Renal cortex interstitium (tissue), 11 donors: Measurements from ENCODE around the gene HRK. TPM values are rescaled to one million over a fixed set of nuclear protein-coding genes. Genes with fewer than 3 reads are reported as not detected.

ENCODE experiments used
- DNase-seq, 11 donors: peaks; one replicate each; pipeline ENCODE4 v3.0.0-alpha.2; 2013; ENCODE audit warnings: low read depth in 9 of 11, low spot score in 4 of 11; ENCODE audit errors: extremely low read depth in 1 of 11
- polyA plus RNA-seq, 3 donors: library from polyadenylated mRNA; unstranded; fragments of 120-200 nt; gene quantifications; one replicate each; pipeline ENCODE4 v1.2.1, GENCODE V29; 2013; ENCODE audit not compliant: insufficient read length in 3 of 3

HRK gene
- polyA plus RNA-seq, 3 donors, result 0.48 to 0.74 (median 0.65) TPM

DNA sequence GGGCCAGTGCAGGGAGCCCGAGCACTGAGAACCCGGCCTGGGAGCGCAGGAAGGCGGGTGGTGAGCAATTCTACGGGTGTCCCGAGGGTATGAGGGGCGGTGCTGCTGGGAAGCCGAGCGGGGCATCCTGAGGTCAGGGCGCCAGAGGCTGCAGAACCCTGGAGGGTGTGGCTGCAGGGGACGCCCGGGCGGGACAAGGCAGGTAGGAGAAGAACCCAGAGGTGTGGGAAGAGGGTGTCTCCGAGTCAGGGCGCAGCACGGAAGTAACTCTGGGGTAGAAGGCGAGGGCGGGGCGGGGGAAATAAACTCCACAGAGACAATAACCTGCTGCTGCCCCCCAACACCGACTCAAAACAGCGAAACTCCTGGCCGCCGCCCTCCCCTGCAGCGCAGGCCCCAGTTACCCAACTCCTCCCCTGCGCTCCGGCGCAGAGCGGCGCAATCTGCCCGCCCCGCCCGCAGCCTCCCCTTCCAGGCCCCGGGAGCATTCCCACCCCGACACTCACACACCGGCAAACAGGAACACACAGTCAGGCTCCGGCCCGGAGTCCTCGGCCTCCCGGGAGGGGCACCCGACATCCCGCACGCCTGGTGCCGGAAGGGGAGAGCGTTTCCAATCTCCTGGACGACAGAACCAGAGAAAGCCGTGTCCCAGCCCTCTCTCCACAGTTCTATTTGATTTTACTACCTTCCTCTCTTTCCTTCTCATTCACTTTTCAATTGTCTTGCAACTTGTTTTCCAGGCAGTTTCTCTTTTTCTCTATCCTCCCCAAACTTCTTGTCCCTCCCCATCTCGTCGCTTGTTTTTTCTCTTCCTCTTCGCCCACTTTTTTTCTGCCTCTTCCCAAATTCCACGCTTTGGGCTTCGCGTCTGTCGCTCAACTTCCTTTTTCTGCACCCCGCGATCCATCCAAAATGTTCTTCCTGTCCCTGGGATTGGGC, 2.4 kb downstream of the HRK start:
- no peak for DNase-seq

DNA sequence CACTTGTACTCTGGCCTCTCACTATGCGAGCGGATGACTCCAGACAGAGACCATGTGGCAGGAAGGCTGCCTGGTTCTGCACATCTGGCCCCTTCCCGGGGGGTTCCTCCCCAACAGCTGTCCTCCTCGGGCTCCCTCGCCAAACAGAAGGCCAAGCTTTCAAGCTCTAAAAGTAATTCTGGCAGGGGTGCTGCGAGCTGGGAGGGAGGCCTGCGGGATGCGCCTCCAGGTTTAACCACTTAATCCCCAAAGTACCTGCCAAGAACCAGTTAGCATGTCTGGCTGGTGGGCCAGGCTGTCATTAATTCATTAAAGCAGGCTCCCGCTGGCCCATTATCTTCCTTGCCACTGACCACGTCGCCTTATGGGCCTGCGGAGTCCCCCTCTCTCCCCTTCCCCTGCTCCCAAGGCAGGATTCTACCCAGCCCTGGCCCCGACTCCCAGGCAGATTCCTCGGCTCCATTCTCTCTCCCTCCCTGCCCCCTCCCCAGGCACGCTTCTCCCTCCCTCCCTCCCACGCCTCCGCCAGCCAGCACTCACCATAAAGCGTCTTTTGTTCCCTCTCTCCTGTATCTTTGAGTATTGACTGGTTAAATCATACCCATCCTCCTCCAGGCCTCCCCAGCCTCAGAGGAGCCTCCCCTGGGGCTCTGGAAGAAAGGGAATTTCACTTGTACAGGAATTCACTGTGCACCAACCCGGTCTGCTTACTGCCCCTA, 4.9 kb downstream of the HRK start:
- DNase-seq, result no peak

DNA sequence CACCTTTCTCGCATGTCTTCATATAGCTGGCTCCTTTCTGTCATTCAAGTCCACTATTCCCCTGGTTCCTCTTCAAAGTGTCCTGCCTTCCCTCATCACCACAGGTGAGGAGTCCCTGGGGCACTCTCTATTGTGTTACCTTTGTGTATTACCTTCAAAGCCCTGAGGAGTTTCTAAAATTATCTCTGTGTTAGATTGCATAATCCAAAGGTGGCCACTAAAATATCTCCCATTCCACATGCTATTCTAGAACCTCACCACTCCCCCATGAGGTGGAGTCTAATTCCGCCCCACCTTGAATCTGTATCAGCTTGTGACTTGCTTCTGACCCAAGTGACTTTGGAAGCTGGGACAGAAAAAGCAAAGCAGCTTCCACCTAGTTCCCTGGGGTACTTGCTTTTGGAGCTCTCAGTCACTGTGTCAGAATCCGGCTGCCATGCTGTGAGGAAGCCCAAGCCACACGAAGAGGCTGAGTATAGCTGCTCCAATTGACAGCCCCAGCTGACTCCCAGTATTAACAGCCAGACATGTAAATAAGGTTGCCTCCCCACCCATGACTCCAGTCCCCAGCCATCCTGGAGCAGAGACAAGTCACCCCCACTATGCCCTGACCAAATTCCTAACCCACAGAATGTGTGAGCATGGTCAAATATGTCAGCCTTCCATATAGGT, 6.8 kb downstream of the HRK start:
- no peak for DNase-seq

DNA sequence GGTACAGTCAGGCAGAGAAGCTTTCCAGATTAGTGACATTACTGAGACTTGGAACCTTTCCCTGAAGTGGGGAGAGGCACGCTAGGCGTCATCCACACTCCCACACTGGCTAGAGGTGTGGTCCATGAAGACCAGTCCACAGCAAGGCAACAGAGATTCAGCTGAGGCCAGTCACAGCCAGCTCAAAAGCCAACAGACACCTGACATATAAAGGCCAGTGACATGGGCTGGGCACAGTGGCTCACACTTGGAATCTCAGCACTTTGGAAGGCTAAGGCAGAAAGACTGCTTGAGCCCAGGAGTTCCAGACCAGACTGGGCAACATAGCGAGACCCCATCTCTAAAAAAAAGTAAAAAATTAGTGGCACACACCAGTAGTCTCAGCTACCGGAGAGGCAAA, 10.9 kb downstream of the HRK start:
- no peak for DNase-seq

DNA sequence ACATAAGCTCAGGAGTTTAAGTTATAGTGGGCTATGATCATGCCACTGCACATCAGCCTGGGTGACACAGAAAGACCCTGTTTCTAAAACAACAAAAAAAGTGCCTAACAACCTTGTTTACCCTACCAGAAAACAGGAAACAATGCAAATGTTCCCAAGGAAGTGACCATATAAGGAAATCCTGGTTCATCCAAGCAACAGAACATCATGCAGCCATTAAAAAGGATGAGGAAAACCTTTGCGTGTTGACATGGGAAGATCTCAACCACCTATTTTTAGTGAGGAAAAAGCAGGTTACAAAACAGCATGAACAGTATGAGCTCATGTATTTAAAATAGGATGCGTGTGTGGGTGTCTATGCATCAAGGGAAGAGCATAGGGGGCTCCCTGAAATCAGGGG, 13.7 kb downstream of the HRK start:
- DNase-seq, result no peak

DNA sequence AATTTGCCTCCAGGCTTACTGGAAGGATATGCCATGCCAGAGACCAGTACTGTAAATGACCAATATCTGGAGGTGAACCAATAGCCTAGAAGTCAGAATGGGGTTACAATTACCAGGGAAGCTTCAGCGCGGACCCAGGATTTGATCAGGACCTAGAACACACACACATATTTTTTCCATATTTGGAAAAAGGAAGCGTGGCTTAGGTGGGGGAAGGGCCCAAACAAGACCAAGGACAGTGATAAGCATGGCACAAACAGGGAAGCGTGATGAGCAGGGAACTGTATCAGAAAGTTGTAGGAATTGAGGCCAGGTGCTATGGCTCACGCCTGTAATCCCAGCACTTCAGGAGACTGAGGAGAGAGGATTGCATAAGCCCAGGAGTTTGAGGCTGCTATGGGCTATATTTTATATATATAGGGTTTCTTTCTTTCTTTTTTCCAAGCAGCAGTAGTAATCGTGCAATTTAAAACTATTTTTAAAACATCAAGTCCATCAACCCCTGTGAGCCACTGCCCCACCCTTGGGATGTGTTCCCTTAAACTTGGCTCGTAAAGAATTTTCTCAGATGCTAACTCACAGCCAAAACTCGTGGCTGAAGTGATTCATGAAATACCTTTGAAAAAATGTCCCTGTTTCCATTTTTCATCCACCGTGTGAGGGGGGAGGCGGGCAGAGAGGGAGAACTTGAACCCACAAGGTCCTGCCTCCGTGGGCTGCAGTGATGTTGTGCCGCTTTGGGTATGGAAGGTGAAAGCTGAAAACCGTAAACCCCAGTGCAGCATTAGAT, 16.7 kb downstream of the HRK start:
- DNase-seq, result no peak

DNA sequence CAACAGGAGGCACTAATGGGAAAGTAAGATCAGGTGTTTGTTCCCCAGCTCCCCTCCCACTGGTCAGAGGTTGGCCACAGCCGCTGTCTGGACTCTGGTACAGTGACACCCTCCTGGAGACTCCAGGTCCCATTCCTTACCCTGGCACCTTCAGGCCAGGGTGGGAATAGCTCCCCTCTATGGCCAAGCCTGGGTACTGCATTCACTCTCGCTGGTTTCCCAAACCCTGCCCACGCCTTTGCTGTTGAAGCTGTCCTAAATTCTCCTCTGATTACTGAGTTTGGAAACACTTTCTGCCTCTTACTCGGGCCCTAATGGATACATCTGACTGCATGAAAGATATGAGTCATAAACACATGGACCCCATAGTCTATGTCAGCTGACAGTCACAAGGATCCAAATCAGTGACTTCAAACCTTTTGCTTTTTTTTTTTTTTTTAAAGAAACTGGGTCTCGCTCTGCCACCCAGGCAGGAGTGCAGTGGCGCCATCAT, 17.9 kb downstream of the HRK start:
- DNase-seq, result no peak

DNA sequence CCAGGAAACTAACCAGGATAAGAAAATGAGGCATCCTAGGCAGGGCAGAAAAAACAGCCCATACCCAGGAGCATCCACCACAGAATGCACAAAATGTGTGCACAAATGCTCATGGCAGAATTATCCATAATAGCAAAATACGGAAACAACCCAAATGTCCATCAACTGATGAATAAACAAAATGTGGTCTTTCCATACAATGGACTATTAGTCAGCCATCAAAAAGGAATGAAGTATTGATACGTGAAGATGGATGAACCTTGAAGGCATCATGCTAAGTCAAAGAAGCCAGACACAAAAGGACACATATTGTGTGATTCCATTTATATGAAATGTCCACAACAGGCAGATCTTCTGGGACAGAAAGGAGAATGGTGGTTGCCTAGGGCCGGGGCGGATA, 19.1 kb downstream of the HRK start:
- DNase-seq, result no peak

DNA sequence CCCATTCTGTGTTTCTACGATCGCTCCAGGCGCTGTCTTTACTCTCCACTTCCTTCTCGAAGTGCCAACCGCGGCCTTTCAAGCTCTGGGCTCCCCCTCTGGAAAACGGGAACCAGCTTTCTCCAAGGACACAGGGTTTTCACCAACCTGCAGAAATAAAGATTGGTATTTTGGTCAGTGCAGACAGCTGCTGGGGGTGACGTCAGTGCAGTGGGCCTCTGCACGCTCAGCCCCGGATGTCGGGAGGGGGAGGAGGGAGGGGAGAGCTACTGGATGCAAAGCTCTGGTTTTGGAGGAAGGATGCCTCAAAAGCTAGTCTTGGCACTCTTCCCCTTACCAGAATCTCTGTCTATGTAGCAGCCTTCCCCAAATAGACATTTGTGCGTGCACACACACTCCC, 19.9 kb downstream of the HRK start:
- no peak for DNase-seq

DNA sequence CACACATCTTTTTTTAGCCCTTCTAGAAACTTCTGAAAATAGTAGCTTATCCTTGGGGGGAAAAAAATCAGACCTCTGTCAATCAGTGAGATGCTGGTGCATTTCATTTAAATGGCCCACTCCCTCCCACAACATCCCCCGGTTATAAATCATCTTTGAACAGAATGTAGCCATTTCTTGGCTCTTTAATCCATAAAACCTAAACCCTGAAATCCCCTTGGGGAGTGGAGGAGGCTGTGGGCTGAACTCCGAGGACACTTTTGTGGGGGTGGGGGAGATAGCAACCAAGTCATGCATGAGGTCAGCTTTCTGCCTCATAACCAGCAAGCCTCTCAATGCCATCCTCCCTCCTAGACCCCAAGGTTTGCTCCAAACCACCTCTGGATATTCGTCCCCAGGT, 21.0 kb downstream of the HRK start:
- DNase-seq, result no peak

DNA sequence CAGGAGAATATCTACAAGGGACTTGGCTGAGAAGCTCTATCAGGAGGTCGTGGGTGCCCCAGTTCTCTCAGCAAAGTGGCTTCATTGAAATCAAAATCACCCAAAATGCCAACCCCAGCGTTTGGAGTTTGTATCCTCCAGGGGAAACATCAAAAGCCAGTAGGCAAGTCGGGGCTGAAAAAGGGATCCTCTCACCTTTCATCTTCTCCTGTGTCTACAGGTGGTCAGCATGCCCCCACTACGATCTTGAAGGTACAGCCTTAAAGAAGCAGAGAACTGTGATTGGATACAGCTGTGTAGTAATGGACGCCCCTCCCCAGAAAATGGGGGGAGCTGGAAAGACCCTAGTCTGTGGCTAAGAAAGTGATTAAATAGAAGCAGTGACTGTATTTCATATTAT, 22.2 kb downstream of the HRK start:
- DNase-seq, result no peak

DNA sequence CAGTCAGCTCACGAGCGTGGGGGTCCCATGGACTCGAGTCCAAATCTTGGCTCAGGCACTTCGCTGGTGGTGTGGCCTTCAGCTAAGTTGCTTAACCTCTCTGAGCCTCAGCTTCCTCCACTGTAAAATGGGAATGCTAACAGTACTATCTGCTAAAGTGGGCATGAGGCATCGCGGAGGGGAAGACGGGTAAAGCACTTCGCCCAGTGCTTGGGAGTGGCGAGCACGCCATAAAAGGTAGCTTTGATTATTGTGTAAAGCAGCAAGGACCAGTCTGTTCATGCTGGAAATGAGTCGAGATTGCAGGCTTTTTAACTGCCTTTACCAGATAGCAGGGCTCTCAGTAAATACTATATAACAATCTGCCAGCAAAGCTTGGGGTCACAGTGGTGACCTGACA, 24.5 kb downstream of the HRK start:
- DNase-seq, result no peak

DNA sequence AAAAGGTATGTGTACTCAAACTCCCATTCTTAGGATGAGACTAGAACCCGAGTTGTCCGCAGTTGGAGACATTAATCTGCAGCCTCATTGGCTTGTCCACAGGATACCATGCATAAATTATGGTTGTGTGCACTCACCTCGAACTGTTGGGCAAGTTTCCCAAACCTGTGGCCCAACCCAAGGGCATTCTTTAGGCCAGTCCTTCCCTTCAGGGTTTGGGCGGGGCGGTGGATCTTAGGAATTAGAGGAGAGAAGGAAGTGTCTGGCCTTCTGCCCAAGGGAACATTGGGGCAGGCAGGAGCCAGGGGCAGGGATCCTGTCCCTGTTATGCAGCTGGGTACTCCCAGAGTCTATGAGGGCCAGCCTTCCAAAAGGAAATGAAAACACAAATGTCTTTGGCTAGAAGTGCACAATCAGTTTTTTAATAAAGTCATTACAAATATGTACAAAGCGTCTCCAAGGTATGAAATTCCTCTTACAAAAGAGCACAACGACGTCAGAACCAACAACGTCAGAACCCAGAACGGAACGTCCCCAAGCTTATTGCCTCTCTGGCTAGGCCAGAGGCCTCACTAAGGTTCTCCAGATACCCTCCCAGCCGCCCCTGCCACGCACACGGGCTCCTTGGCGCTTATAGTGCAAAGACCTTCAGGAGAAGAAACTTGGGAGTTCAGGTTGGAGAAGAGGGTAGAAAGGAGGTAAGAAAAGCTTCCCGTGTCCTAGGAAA, 25.3 kb downstream of the HRK start:
- DNase-seq, result no peak

DNA sequence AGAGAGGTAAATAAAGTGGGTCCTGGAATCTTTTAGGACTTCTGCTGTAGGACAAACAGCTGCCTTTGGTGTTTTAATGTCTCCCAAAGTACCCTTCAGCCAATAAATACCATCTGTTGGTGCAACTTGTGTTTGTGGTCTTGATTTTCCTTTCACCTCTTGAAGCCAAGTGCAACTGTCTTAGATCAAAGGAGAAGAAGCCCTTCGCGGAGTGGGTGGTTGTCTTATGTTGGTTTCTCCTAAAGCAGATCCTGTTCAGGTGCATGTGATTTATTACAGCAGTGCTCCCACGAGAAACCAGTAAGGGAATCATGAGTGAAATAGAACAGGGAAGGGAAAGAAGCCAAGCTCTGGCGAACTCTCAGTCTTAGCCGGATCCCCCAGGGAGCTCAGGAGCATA, 27.7 kb downstream of the HRK start:
- DNase-seq, result no peak

DNA sequence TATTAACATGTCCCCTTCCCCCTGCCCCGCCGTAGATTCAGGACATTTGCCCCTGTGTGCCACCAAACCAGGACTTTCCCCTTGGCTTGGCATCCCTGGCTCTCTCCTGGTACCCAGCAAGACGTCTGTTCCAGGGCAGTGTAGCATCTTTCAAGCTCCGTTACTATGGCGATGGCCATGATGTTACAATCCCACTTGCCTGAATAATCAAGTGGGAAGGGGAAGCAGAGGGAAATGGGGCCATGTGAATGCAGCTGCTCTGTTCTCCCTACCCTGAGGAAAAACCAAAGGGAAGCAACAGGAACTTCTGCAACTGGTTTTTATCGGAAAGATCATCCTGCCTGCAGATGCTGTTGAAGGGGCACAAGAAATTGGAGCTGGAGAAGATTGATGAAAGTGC, 28.9 kb downstream of the HRK start:
- DNase-seq, result no peak

DNA sequence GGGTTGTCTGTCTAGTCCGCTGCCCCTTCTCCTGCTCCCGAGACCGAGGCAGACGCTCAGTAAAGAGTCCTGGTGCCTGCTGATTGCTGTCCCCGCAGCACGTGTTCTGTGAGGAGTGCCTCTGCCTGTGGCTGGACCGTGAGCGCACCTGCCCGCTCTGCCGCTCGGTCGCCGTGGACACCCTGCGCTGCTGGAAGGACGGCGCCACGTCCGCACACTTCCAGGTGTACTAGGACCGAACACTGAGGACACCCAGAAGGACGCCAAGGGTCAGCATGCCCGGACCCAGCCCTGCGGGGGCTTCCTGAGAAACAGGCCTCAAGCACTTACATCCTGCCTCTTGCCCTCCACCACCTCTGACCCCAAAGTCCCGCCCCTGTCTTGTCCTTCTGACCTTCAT, 32.0 kb downstream of the HRK start:
- no peak for DNase-seq

DNA sequence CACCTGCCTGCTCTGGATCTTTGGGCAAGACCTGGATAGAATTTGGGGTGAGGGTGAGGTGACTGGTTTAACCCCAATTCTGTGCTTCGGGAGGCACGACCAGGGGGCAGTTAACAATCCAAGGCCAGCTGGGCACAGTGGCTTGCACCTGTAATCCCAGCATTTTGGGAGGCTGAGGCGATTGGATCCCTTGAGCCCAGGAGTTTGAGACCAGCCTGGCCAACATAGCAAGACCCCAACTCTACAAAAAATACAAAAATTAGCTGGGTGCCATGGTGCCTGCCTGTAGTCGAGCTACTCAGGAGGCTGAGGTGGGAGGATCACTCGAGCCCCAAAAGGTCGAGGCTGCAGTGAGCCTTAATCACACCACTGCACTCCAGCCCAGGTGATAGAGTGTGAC, 38.2 kb downstream of the HRK start:
- no peak for DNase-seq

DNA sequence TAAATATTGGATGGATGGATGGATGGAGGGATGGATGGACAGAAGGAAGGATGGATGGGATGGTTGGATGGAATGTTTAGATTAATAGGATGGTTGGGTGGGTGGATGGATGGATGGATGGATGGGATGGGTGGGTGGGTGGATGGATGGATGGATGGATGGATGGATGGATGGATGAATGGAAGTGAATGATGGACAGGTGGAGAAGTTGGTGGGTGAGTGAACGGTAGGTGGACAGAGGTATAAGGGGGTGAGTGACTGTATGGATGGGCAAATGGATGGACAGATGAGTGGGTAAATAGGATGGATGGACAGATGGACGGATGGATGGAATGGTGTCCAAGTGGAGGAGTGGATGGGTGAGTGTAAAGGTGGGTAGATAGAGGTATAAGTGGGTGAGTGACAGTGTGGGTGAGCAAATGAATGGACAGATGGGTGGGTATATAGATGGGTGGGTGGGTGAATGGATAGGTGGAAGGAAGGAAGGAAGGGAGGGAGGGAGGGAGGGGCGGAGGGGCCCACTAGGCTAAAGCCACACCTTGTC, 41.9 kb downstream of the HRK start:
- DNase-seq, result no peak
